ENCODE data around the gene NDFIP2.
A peak's percentile ranks its signal among the peaks of the same experiment; 100 is the strongest.

NDFIP2 gene

DNA sequence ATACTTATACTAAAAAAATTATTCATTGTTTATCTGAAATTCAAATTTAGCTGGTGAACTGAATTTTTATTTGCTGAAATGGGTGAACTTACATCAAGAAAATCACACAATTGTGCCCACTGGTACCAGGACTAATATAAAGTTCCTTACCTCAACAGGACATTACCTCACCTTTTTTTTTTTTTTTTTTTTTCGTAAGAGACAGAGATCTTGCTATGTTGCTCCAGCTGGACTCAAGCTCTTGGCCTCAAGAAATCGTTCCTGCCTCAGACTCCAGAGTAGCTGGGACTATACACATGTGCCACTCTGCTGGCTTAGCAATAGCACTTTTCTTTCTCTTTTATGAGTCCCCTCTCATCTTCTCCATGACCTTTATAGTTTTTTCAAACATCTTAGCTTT, 22.5 kb upstream of the NDFIP2 start:
- DNase-seq (ENCODE audit: low read depth) = no peak

DNA sequence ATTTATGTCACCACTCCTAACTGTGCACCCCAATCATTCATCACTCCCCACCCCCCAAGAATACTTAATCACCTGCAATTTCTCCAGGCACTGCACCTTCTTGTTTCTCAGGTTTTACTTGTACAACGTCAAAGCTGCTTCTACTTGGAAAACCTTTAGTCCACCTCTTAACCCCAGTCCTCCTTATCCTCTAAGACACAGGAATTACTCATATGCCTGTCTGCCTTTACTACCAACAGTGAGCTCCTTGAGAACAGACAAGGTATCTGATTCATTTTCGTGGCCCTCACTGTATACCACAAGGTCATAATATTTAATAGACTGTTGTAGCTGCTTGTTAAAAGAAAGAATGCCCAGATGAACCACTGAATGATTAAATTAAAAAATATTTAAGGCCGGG, 21.0 kb upstream of the NDFIP2 start:
- no peak for DNase-seq (ENCODE audit: low read depth)

GRCh38 chr13:79462895-79463294, 18.1 kb upstream of the NDFIP2 start:
- DNase-seq (ENCODE audit: low read depth) = no peak

DNA sequence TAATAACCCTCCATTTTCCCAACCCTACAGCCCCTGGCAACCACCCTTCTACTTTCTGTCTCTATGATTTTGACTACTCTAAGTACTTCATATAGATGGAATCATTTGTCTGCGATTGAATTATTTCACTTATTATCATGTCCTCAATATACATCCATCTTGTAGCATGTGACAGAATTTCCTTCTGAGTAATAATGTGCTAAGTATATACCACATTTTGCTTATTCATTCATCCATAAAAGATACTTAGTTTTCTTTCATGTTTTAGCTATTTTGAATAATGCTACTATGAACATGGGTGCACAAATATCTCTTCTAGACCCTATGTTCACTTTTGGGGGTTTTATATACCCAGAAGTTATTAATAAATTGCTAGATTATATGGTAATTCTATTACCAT, 17.4 kb upstream of the NDFIP2 start:
- no peak for DNase-seq (ENCODE audit: low read depth)

DNA sequence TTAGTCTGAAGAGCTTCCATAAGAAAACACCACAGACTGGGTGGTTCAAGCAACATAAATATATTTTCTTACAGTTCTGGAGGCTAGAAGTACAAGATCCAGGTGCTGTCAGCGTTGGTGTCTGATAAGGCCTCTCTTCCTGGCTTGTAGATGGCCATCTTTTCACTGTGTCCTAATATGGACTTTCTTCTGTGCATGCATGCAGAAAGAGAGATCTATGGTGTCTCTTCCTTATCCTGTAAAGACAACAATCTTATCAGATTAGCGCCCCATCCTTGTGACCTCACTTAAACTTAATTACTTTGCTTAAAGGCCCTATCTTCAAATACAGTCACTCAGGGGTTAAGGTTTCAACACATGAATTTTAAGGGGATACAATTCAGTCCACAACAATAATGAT, 14.1 kb upstream of the NDFIP2 start:
- no peak for DNase-seq (ENCODE audit: low read depth)

- no peak for DNase-seq (ENCODE audit: low read depth)
These were observed 12.6 kb upstream of the NDFIP2 start for GRCh38 chr13:79468402-79468801.

DNA sequence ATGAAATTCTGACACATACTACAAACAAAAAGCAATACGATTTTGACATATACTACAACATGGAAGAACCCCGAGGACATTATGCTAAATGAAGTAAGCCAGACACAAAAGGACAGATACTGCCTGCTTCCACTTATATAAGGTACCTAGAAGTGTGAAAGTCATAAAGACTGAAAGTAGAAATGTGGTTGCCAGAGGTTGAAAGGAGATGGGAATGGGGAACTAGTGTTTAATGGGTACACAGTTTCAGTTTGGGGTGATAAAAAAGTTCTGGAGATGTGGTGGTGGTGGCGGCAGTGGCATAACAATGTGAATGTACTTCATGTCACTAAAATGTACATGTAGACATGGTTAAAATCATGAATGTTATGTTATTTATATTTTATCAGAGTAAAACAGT, 12.1 kb upstream of the NDFIP2 start:
- DNase-seq (ENCODE audit: low read depth) = no peak

DNA sequence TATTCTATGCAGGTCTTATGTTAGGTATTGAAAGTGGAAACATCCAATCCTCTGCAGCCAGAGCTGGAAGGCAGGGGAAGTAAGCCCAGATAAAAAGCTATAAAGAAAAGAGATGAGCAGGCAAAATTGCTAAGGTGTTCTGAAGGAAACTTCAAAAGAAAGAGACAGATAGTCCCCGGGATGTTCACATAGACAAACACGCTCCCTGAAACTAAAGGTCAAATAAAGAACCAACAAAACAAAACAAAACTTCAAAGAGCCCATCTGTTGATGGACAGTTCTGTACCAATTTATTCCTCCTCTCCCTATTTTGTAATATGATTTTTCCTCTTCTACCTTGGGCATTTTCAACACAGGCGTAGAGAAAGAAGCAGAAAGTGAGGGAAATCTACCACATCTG, 11.3 kb upstream of the NDFIP2 start:
- no peak for DNase-seq (ENCODE audit: low read depth)

GRCh38 chr13:79470666-79471065, 10.3 kb upstream of the NDFIP2 start:
- no peak for DNase-seq (ENCODE audit: low read depth)

DNA sequence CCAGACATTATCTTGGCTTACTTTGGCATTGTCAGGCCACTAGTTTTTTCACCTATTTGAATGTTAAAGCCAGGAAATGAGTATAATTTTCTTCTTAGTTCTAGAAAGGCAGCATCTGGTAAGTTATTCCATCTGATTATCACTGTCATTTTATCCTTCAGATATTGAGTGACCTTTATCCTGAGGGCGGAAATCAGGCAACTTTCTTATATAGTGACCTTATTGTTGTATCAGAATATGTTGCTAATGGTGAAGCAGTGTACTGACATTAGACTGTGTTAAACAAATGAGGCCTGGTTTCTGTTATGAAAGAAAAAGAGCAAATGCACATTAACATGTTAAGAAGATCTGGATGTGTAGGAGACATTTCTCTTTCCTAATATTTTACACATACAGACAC, 5.4 kb upstream of the NDFIP2 start:
- DNase-seq (ENCODE audit: low read depth) = no peak

GRCh38 chr13:79477968-79478367, 3.0 kb upstream of the NDFIP2 start:
- DNase-seq (ENCODE audit: low read depth) = no peak

GRCh38 chr13:79479882-79480281, 1.1 kb upstream of the NDFIP2 start:
- no peak for DNase-seq (ENCODE audit: low read depth)

GRCh38 chr13:79481685-79482052, 714 bp downstream of the NDFIP2 start:
- DNase-seq (ENCODE audit: low read depth) = peak; percentile 50

- DNase-seq (ENCODE audit: low read depth) = no peak
These were observed 1.5 kb downstream of the NDFIP2 start for GRCh38 chr13:79482281-79482970.

- DNase-seq (ENCODE audit: low read depth) = no peak
These were observed 2.2 kb downstream of the NDFIP2 start for GRCh38 chr13:79483086-79483706.

GRCh38 chr13:79485014-79485811, 4.3 kb downstream of the NDFIP2 start:
- no peak for DNase-seq (ENCODE audit: low read depth)

DNA sequence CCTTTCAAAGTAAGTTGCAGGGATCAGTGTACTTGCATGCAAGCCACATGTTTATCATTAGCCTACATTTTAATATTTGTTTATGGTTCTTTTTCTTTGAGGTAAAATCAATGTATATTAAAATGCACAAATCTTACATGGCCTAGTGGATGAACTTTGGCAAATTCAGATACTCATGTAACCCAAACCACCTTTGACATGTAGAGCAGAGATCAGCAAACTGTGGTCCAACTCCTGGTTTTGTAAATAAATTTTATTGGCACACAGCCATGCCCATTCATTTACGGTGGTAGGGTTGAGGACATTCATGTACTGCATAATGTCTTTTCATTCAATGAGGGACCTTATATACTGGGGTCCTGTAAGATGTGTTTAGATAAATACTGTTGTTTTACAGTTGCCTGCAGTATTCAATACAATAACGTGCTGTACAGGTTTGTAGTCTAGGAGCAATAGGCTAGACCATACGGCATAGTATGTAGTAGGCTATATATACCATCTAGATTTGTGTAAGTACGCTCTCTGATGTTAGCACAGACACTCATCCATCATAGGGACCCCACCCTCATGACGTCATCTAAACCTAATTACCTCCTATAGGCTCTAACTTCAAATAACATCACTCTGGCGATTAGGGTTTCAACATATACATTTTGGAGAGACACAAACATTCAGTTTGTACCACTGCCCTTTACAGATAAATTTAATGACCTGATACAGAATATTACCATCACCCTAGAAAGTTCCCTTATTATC, 5.7 kb downstream of the NDFIP2 start:
- DNase-seq (ENCODE audit: low read depth) = no peak

DNA sequence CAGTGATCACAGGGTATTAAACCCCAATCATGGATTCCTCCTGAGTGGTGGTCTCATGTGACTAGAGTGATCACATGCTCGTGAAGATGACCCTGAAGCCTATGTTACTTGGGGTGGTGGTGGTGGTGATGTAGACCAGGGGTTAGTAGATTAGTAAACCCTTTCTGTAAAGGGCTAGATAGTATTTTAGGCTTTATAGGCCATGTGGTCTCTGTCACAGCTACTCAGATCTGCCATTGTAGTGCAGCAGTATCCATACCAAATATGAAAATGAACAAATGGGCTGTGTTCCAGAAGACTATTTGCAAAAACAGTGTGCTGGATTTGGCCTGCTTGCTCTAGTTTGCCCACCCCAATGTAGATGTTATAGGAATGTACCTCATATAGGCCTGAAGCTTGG, 9.4 kb downstream of the NDFIP2 start:
- DNase-seq (ENCODE audit: low read depth) = no peak

- DNase-seq (ENCODE audit: low read depth) = no peak
These were observed 9.9 kb downstream of the NDFIP2 start for GRCh38 chr13:79490824-79491223.

DNA sequence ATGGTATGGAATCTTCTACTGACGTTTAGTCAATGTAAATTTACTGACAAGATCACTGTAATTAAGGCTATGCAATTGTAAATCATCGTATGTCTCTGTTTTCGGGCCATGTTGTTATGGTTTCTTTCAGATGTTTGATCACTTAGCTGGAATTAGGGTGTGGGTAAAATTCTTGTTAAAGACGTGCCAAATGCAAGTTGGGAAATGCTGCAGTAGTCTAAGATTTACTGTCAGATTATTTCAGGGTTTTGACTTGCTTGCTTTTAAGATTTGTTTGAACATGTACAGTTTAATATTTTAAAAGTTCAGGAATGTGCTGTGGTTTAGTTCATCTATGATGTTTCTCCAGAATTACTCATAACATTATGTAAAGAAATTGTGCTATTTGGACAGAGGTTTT, 10.8 kb downstream of the NDFIP2 start:
- no peak for DNase-seq (ENCODE audit: low read depth)

- DNase-seq (ENCODE audit: low read depth) = no peak
These were observed 11.4 kb downstream of the NDFIP2 start for GRCh38 chr13:79492313-79492798.

DNA sequence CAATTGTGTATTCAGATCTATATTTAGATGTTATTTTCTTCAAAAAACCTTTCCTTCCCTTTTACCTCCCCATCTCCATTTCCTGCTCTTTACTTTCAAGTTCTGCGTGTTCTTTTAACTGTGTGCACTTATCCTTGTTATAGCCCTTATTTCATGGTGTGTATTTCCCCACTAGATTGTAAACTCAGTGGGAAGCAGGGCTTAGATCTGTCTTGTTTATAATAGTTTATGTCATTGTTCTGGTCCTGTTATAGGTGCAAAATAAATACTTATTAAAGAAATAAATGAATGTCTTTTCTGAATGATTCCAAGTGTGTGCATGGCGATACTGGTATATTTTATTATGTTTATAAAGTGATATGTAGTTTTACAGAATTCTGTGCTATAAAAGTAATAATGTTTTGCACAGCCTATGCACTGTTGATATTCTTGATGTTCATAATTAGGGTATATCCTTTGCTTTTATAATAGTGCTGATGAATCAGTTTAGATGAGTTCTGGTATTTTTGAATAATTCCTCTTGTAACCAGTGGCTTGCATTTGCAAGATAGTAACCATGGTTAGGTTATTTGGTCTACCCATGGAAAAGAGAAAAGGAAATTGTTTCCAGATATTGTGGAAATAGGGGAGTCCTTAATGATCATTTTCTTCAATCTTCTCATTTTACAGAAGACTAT, 12.1 kb downstream of the NDFIP2 start:
- DNase-seq (ENCODE audit: low read depth) = no peak
